ENCODE data around the gene SYP. TPM values are rescaled to one million over a fixed set of nuclear protein-coding genes. Genes with fewer than 3 reads are reported as not detected.
"Not testable (repeated sequence)": the region's sequence is repeated elsewhere in the genome, so short reads cannot be mapped to it uniquely, and the experiment has no call there.

The SYP gene
- total RNA-seq, 1 donor, result 2.4 TPM

DNA sequence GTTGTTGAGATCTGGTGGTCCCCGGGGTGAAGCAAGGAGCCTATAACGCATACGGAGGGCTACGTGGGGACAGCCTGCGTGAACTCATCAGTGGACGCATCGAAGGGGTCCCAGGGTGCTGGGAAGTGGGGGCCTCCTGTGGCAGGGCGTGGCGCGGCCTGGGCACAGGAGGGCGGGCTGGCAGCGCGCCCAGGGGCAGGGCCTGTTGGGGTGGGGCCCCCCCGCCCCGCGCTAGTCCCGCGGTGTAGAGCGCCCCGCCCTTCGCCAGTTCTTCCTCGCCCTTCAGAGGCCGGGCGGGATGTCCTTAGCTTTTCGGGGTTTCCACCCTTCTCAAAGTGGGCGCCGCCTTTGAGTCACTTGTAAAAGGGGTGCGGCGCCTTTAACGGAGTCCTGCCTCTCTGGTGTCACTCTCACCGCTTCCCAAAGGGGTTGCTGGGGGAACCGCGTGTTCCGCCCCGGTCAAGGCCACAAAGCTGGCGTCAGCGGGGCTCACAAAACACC is 27.7 kb downstream of the SYP start:
- peak in 2 of 3 donors; percentile 64 to 66 for DNase-seq (ENCODE audit: low read depth in 2 of 3, low spot score in 2 of 3)

DNA sequence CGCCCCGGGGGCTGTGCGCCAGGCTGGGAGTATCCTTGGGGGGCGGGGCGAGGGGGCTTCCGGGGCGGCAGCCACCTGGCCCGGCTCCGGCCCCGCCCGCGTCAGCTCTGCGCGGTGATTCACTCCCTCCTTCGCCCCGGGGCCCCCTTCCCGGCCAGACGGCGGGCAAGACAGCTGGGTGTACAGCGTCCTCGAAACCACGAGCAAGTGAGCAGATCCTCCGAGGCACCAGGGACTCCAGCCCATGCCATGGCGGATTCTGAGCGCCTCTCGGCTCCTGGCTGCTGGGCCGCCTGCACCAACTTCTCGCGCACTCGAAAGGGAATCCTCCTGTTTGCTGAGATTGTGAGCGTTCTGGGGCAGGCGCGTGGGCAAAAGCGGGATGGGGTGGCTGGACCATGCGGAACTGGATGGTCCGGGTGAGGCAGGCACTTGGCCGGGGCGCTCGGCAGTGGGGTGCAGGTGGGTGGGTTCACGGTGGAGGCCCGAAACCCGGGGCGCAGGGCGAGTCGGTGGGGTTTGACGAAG is 28.2 kb downstream of the SYP start, which contains the start of gene PLP2:
PLP2 (plus strand) TSS at position 147 of the 528 bp plus-strand sequence; CDS start at position 250, 103 bp downstream.
- peak in 2 of 3 donors; percentile 49 for DNase-seq (ENCODE audit: low read depth in 2 of 3, low spot score in 2 of 3)

DNA sequence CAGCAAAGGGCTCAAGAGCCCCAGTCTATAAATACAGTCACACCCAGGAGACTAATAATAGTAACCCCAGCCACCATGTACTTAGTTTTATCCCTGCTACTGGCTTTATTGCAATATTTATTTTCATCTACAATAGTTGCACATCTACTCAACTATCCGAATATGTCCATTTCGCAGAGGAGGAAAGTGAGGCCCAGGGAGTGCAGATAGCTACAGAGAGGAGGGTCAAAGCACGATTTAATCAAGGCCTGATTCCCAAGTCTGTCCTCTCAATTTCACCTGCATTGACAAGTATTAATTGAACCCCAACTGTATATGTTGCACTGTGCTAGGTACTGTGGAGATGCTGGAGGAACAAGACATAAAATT is 32.3 kb downstream of the SYP start:
- DNase-seq (ENCODE audit: low read depth in 2 of 3, low spot score in 2 of 3), result no peak

DNA sequence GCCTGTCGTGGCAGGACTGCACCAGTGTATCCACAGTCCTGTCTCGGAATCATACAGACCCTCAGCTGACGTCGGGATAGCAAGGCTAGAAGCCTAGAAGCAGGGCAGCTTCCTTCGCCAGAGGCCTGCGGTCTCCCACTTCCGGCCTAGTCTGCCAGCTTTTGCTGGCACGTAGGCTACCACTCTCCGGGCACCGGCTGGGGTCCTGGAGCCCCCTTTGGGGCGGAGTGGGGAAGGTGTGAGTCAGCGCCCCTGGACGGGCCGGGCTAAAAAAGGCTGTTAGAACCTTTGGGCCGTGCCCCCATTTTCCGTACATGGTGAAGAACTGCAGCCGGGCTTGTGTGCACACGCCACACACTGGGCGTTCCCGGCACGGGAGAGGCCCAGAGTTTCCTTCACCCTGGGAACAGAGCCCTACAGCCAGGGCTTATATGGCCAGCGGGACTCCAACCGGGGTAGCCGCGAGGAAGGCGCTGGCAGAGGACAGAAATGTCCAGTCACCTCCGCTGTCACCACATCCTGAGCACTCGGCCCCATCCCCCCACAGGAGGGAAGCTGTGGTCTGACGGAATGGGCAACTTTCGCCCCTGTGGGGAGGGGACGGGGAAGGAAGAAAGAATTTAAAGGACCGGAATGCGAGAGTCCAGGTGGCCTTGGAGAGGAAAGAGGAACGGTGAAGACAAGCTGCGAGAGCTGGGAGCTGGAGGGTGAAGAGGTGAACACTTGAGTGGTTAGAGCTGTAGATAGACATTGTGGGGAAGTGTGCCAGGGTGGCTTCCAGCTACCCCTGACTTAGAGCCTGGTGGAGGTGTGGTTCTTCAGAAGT is 32.9 kb downstream of the SYP start:
- DNase-seq (ENCODE audit: low read depth in 2 of 3, low spot score in 2 of 3), result peak in 2 of 3 donors; percentile 89 to 95

DNA sequence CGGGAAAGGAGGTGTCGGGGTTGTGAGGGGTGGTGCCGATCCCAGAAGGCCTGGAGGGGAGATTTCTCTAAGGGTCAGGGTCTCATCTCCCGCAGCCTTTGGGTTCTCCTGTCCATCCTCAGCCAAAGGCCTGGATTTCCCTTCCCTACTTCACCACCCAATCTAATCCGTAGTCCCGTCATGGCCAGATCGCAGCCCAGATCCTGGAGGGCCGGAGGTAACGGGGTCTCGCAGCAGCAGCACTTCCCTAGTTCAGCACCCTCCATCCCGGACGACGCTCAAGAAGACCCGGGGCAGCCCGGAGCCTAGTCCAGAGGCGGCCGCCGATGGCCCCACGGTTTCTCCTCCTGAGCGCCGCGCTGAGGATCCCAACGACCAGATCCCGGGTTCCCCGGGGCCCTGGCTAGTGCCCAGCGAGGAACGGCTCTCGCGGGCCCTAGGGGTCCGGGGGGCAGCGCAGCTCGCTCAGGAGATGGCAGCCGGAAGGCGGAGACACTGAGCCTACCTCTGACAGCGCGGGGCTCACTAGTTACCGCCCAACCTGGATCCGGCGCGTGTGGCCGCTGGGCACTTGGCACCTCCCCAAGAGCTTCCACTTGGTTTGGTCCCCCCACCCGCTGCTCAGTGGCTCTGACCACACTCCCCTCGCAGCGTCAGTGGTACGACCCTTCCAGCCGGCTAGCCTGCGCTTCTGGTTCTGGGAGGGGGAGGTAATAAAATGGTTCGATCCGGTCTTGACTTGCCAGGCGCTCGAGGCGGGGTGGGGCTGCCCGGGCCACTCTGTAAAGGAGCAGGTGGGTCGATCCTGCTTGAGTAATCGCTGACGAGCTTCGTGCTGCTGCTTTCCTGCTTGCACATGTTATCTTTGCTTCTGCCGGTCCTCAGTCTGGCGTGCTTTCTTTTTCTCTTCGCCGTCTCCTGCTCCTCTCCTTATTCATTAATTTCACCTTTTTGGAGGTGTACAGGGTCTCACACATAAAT is 33.8 kb downstream of the SYP start:
- peak in 2 of 3 donors; percentile 85 to 89 for DNase-seq (ENCODE audit: low read depth in 2 of 3, low spot score in 2 of 3)

DNA sequence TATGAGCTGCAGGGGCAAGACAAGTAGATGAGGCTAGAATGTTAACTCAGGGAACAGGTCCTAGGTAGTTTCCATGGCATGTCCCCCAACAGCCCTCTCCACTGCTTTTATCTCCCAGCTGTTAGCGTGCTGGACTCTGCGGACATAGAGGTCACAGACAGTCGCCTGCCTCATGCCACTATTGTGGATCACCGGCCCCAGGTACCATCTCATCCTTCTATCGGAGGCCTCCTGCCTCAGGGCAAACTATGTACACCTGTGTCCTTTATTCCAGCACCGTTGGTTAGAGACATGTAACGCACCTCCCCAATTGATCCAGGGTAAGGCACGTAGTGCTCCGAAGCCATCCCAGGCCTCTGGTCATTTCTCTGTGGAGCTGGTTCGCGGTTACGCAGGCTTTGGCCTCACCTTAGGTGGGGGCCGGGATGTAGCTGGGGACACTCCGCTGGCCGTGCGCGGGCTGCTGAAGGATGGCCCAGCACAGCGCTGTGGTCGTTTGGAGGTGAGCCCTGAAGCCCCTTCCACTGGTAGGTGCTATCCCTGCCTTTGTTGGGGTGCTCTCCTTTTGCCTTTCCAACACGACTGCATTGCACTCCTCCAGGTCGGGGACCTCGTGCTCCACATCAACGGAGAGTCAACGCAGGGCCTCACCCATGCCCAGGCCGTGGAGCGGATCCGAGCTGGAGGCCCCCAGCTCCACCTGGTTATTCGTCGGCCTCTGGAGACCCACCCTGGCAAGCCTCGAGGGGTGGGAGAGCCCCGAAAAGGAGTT is 35.2 kb downstream of the SYP start:
- no peak for DNase-seq (ENCODE audit: low read depth in 2 of 3, low spot score in 2 of 3)

DNA sequence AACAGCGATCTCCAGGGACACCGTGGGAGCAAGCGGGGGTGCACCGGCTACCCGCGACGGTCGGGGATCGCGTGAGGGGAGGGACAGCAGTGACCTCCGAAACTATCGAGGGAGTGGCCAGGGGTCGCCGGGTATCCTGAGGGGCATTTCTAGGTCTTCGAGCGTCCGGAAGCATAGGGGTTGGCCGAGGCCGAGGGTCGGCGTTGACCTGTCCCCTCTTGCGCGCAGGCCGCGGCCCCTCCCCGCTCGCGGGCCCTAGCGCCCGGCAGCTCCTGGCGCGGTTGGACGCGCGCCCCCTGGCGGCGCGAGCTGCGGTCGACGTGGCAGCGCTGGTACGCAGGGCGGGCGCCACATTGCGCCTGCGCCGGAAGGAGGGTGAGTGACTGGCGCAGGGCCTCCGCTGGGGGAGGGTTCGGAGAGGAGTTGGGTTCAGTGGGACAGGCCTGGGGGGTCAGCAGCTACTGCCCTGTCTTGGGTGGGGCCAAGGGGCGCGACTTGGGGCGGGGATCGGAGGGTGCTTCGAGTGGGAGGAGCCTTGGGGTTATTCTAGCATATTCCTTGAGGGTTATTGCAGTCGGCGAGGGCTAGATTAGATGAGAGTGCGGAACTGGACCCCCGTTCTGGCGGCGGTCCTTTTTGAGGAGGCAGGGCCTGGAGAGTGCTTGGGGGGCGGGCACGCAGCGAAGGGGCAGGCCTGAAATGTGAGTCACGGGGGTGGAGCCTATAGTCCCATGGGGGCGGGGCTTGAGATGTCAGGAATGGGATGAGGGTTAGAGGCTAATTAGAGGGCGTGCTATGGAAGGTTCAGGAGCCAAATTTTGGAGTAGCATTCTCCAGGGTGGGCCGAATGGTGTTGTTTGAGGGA is 36.2 kb downstream of the SYP start:
- DNase-seq (ENCODE audit: low read depth in 2 of 3, low spot score in 2 of 3), result peak; percentile 71 to 90 (median 83)

DNA sequence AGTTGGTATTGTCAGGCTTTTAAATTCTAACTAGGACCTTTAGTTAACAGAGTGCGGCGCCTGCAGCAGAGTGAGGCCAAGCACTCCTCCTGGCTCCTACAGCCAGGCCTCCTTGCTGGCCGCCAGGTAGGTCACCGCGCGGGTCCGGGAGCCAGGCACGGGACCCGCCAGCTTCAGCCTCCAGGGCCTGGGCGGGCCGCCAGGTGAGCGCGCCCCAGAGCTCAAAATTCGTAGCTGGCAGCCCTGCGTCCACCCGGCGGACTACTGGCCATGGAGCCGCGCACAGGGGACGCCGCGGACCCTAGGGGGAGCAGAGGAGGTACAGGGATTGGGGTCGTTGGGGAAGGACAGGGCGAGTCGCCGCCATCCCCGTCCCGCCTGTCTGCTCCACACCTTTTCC is 37.4 kb downstream of the SYP start, which contains the start of gene MAGIX:
MAGIX (plus strand) TSS at position 139 of the 400 bp plus-strand sequence; CDS start at position 271, 132 bp downstream.
- no peak for DNase-seq (ENCODE audit: low read depth in 2 of 3, low spot score in 2 of 3)

DNA sequence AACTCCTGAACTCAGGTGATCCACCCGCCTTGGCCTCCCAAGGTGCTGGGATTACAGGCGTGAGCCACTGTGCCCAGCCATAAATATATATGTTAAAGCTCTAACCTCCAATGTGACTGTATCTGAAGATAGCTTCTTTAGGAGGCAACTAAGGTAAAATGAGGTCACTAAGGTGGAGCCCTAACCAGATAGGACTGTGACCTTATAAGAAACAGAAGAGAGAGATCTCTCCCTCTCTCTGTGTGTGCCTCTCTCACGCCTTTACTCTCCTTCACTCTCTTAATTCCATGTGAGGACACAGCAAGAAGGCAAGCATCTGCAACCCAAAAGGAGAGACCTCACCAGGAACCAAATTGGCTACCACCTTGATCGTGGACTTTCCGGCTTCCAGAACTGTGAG is 38.4 kb downstream of the SYP start:
- DNase-seq (ENCODE audit: low read depth in 2 of 3, low spot score in 2 of 3), result no peak

DNA sequence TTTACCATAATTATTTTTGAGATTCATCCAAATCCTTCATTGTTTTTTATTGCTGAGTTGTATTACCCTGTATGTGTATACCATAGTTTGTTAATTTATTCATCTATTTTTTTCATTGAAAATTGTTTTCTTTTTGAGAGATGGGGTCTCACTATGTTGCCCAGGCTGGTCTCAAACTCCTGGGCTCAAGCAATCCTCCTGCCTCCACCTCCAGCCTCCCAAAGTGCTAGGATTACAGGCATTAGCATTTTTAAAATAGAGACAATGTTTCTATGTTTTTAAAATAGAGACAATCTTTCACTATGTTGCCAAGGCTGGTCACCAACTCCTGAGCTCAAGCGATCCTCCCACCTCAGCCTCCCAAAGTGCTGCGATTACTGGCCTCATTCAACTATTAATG is 39.1 kb downstream of the SYP start:
- DNase-seq (ENCODE audit: low read depth in 2 of 3, low spot score in 2 of 3), result no peak

DNA sequence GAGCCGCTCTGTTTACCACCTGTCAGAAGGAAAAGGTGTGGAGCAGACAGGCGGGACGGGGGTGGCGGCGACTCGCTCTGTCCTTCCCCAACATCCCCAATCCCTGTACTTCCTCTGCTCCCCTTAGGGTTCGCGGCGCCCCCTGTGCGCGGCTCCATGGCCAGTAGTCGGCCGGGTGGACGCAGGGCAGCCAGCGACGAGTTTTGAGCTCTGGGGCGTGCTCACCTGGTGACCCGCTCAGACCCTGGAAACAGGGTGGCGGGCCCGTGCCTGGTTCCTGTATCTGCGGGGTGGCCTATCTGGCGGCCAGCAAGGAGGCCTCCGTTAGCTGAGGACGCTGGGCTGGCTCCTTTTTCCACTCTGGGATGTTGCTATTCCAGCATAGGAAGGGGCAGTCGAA is 42.8 kb downstream of the SYP start:
- no peak for DNase-seq (ENCODE audit: low read depth in 2 of 3, low spot score in 2 of 3)

DNA sequence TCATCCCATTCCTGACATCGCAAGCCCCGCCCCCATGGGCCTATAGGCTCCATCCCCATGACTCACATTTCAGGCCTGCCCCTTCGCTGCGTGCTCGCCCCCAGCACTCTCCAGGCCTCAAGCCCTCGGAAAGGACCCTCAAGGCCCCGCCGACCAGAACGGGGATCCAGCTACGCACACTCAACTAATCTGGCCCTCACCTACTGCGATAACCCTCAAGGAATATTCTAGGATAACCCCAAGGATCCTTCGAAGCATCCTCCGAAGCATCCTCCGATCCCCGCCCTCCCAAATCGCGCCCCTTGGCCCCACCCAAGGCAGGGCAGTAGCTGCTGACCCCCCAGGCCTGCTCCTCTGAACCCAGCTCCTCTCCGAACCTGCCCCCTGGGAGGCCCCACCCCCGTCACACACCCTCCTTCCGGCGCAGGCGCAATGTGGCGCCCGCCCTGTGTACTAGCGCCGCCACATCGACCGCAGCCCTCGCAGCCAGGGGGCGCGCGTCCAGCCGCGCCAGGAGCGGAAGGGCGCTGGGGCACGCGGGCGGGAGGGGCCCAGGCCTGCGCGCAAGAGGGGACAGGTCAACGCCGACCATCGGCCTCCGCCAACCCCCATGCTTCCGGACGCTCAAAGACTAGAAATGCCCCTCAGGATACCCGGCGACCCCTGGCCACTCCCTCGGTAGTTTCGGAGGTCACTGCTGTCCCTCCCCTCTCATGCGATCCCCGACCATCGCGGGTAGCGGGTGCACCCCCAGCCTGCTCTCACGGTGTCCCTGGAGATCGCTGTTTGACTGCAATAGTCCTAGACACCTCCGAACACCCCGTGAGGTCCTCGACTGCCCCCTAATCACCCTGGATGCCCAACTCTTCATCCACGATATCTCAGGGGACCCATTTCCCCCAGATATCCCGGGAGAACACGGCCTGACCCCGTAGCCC is 43.8 kb downstream of the SYP start:
- DNase-seq (ENCODE audit: low read depth in 2 of 3, low spot score in 2 of 3), result peak; percentile 59 to 87 (median 80)

DNA sequence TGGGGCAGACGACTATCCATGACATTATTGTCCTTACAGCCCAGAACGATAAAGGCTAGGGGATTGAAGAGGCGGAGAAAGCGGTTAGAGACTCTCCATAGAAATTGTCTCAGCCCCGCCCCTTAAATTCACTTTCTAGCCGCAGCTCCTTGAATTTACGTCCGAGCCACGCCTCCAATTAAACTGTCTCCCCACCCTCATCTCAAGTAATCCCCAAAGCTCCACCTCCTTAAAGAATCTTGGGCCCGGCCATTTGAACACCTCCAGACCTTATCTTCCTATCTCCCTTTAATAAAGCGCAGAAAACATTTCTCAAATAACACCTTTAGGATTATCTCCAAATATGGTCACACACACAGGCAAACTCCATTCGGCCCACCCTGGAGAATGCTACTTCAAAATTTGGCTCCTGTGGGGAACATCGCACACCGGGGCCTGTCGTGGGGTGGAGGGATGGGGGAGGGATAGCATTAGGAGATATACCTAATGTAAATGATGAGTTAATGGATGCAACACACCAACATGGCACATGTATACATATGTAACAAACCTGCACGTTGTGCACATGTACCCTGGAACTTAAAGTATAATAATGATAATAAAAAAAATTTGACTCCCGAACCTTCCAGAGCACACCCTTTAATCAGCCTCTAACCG is 44.6 kb downstream of the SYP start:
- DNase-seq (ENCODE audit: low read depth in 2 of 3, low spot score in 2 of 3), result peak in 2 of 3 donors; percentile 64 to 81

DNA sequence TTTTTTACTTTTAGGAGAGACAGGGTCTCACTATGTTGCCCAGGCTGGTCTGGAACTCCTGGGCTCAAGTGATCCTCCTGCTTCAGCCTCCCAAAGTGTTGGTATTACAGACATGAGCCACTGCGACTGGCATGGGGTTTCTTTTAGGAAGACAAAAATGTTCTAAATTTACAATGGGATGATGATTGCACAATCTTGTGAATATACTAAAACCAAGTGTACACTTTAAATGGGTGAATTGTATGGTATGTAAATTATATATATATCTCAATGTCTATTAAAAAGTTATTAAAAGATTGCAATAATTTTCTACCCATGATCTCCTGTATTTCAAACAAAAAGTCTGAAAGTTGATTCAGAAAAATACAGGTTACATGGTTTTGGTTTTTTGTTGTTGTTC is 46.5 kb downstream of the SYP start:
- DNase-seq (ENCODE audit: low read depth in 2 of 3, low spot score in 2 of 3), result no peak

DNA sequence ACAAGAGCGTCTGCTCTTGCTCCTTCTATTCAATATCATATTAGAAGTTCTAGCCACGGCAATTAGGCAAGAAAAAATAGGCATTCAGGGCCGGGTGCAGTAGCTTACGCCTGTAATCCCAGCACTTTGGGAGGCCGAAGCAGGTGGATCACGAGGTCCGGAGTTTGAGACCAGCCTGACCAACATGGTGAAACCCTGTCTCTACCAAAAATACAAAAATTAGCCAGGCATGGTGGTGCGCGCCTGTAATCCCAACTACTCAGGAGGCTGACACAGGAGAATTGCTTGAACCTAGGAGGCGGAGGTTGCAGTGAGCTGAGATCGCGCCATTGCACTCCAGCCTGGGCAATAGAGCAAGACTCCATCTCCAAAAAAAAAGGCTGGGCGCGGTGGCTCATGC is 50.7 kb downstream of the SYP start:
- not testable (repeated sequence) for DNase-seq (ENCODE audit: low read depth in 2 of 3, low spot score in 2 of 3)

DNA sequence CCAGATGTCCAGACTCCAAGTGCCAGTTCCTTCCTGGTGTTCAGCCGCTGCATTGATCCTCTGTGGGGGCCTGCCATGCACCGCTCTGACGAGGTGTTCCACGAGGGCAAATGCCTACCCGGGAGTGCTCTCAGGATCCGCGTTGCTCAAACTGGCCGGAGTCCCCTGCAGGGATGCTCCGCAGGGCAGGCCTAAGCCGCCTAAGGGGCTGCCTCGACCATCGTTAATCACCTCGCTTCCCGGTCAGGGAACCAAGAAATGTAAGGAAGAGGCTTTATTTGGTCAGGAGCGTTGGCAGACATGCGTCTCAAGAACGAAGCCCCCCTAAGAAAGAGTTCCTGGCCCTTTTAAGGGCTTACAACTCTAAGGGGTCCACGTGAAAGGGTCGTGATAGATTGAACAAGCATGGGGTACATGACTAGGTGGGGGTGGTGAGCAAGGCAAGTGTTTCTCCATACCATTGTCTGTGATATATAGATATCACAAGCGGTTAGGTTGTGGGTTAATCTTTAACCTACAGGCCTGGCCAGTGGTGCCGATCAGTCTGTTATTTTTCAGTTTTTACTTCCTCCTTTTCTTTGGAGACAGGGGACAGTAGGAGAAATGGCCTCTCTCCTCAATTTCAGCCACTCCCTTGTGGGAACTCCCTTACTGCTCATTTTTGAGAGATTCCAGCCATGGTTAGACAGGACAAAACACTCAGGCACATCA is 51.4 kb downstream of the SYP start:
- DNase-seq (ENCODE audit: low read depth in 2 of 3, low spot score in 2 of 3), result peak in 2 of 3 donors; percentile 48 to 74

DNA sequence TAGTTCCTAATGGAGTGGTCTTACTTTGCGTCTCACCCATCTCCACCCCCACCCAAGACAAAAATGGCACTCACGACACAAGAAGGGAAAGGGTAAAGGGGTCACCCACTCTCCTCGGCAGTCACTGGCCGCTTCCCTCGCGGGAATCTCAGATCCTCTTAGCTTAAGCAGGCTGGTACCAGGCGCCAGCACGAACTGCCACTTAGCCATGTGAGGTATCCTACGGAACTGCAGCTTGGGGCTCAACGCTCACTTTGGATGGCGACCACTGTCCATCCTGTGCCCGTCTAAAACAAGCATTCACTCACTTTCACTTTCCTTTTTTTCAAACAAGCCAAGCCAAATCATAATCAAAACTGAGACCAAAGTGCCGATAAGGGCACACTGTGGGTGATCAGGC is 52.1 kb downstream of the SYP start:
- DNase-seq (ENCODE audit: low read depth in 2 of 3, low spot score in 2 of 3), result peak in 1 of 3 donors; percentile 26

Data from hematopoietic multipotent progenitor cell (in vitro differentiated cells).